Measurements from ENCODE around the gene CDC42BPG.

- TF ChIP-seq, protein P1, sequence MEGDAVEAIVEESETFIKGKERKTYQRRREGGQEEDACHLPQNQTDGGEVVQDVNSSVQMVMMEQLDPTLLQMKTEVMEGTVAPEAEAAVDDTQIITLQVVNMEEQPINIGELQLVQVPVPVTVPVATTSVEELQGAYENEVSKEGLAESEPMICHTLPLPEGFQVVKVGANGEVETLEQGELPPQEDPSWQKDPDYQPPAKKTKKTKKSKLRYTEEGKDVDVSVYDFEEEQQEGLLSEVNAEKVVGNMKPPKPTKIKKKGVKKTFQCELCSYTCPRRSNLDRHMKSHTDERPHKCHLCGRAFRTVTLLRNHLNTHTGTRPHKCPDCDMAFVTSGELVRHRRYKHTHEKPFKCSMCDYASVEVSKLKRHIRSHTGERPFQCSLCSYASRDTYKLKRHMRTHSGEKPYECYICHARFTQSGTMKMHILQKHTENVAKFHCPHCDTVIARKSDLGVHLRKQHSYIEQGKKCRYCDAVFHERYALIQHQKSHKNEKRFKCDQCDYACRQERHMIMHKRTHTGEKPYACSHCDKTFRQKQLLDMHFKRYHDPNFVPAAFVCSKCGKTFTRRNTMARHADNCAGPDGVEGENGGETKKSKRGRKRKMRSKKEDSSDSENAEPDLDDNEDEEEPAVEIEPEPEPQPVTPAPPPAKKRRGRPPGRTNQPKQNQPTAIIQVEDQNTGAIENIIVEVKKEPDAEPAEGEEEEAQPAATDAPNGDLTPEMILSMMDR (conservative IDR thresholded peaks at IDR 0.05; ENCODE audit: low read depth, low read length) = no peak
- no peak for TF ChIP-seq EZH2 (IDR thresholded peaks at IDR 0.05; ENCODE audit: low read length, unreplicated experiment)
- TF ChIP-seq EZH2phosphoT487 (IDR thresholded peaks at IDR 0.05; ENCODE audit: borderline replicate concordance, low read length) = no peak
Measured at GRCh38 chr11:64859542-64860414, 15.3 kb upstream of the CDC42BPG start.

Data from PC-3 (cell line).